ENCODE measurements around the gene RHOB. TPM values are rescaled to one million over a fixed set of nuclear protein-coding genes. Genes with fewer than 3 reads are reported as not detected.

Gene RHOB
- total and polyA plus RNA-seq, 2 of the 13 experiments (the other 11 are each of a cell fraction or from before 2014, with no cell fraction given) = 192 to 268 TPM

- no peak for TF ChIP-seq ZNF180 (CRISPR knock-in tag; IDR thresholded peaks at IDR 0.05; ENCODE audit: borderline replicate concordance, low read depth)
- TF ChIP-seq ZNF781 (CRISPR knock-in tag; IDR thresholded peaks at IDR 0.05; ENCODE audit: borderline replicate concordance, not compliant biosample characterization) = peak; percentile 75
- no peak for TF ChIP-seq ZNF710 (CRISPR knock-in tag; IDR thresholded peaks at IDR 0.05; ENCODE audit: borderline replicate concordance)
- no peak for TF ChIP-seq ZNF274 (CRISPR knock-in tag; IDR thresholded peaks at IDR 0.05)
- no peak for TF ChIP-seq ZNF234 (CRISPR knock-in tag; conservative IDR thresholded peaks at IDR 0.05)
- TF ChIP-seq CERS6 (CRISPR knock-in tag; IDR thresholded peaks at IDR 0.05) = 0 out of 2 replicates have a peak, but pooled peaks have one; percentile 25
- no peak for TF ChIP-seq ZFP82 (CRISPR knock-in tag; IDR thresholded peaks at IDR 0.05; ENCODE audit: borderline replicate concordance)
- TF ChIP-seq SNAPC2 (CRISPR knock-in tag; IDR thresholded peaks at IDR 0.05) = peak; percentile 43; the same call in 1 of the 2 replicates
- no peak for TF ChIP-seq SNAPC4 (CRISPR knock-in tag; IDR thresholded peaks at IDR 0.05)
Measured at GRCh38 chr2:20450201-20450999, 3.5 kb downstream of the RHOB start (continued).
